HFFc6 (cell line): Measurements from ENCODE around the gene CLPTM1. TPM values are rescaled to one million over a fixed set of nuclear protein-coding genes. Genes with fewer than 3 reads are reported as not detected.

Experiments used
- DNase-seq: peaks from one replicate; pipeline ENCODE4 v3.0.0-alpha.2; 2018
- H3K27ac Mint-ChIP-seq: 2 replicates; pipeline ENCODE4 v1.8.0; 2020; ENCODE audit warnings: mild to moderate bottlenecking, mixed read lengths
- H3K27me3 Mint-ChIP-seq: 2 replicates; pipeline ENCODE4 v1.8.0; 2021; ENCODE audit warnings: mild to moderate bottlenecking, moderate library complexity, mixed read lengths; ENCODE audit not compliant: insufficient read depth
- H3K36me3 Mint-ChIP-seq: 2 replicates; pipeline ENCODE4 v1.8.0; 2021; ENCODE audit warnings: low read depth, mixed read lengths
- H3K4me1 Mint-ChIP-seq: 2 replicates; pipeline ENCODE4 v1.8.0; 2020; ENCODE audit warnings: low read depth, mixed read lengths
- H3K4me3 Mint-ChIP-seq: 2 replicates; pipeline ENCODE4 v1.8.0; 2020; ENCODE audit warnings: mild to moderate bottlenecking, moderate library complexity, mixed read lengths
- H3K9me3 Mint-ChIP-seq: 2 replicates; pipeline ENCODE4 v1.8.0; 2020; ENCODE audit warnings: mild to moderate bottlenecking, mixed read lengths
- total RNA-seq, 6 experiments: library from RNA; stranded (reverse); fragmentation: NEBNext Ultra II Directional; extraction: Animal tissue kit (Norgen Biotek cat#: 25700); gene quantifications; 2 replicates in 1 of 6; 3 replicates in 5 of 6; pipeline ENCODE4 v1.2.3, GENCODE V29; 2021
- TF ChIP-seq, protein P1 (sequence below): fragments of 200-600 bp; sonication (generic); IDR thresholded peaks from 2 replicates; pipeline ENCODE4 v1.5.0; 2021; ENCODE audit warnings: antibody characterized with exemption, mild to moderate bottlenecking

The CLPTM1 gene
- total RNA-seq, 6 experiments from 2014 or later: 160 to 184 (median 172) TPM

DNA sequence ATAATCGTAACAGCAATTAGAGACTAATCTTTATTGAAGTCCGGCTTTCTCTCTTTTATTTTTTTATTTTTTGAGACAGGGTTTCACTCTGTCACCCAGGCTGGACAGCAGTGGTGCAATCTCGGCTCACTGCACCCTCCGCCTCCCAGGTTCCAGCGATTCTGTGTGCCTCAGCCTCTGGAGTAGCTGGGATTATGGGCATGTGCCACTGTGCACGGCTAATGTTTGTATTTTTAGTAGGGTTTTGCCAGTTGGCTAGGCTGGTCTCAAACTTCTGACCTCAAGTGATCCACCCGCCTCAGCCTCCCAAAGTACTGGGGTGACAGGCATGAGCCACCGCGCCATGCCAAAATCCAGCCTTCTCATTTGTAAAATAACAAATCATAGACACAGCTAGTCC lies 5.6 kb upstream of the CLPTM1 start:
- no peak for DNase-seq
- H3K27ac Mint-ChIP-seq: no peak overlapping the region
- H3K36me3 Mint-ChIP-seq: no peaks in the 10 kb centered on the region; the same call in 1 of the 2 replicates
- no peaks in the 10 kb centered on the region for H3K9me3 Mint-ChIP-seq
- H3K4me1 Mint-ChIP-seq: peaks cover 7% of the 10 kb centered on the region; the same call in 1 of the 2 replicates
- peaks cover 1% of the 10 kb centered on the region; the same call in 1 of the 2 replicates for H3K27me3 Mint-ChIP-seq
- H3K4me3 Mint-ChIP-seq: no peak overlapping the region
- TF ChIP-seq, protein P1, sequence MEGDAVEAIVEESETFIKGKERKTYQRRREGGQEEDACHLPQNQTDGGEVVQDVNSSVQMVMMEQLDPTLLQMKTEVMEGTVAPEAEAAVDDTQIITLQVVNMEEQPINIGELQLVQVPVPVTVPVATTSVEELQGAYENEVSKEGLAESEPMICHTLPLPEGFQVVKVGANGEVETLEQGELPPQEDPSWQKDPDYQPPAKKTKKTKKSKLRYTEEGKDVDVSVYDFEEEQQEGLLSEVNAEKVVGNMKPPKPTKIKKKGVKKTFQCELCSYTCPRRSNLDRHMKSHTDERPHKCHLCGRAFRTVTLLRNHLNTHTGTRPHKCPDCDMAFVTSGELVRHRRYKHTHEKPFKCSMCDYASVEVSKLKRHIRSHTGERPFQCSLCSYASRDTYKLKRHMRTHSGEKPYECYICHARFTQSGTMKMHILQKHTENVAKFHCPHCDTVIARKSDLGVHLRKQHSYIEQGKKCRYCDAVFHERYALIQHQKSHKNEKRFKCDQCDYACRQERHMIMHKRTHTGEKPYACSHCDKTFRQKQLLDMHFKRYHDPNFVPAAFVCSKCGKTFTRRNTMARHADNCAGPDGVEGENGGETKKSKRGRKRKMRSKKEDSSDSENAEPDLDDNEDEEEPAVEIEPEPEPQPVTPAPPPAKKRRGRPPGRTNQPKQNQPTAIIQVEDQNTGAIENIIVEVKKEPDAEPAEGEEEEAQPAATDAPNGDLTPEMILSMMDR: no peak

DNA sequence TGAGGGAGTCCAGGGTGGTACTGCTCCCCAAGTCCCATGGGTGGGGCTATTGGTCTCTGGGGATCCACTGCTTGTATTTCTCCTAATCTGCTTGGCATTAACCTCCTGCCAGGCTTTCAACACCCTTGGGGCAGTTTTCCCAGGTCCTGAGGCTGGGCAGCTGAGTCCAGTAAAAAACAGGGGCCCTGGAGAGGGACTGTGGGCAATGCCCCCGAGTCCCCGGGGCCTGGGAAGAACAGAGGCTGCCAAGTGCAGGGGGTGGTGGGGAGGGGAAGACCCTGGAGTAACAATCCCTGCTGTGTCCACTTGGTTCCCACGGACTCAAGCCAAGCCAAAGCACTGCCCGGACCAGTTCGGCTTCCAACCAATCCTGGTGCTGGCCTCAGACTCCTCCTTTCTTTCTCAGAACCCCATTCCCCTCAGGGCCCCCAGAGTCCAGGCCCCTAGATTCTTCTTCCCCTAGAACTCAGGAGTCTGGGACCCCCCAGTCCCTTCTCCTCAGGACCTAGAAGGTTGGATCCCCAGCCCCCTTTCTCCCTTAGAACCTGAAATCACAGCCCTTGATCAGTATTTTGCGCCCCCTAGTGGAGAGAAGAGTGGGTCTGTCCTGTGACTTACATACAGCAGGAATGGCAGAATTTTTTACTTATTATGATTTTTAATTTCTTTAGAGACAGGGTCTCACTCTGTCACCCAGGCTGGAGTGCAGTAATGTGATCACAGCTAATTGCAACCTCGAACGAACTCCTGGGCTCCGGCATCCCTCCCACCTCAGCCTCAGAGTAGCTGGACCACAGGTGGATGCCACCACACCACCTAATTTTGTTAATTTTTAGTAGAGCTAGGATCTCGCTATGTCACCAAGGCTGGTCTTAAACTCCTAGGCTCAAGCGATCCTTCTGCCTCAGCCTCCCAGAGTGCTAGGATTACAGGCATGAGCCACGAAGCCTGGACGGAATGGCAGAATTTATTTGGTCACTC lies 3.7 kb upstream of the CLPTM1 start:
- peak overlapping the region; percentile 74; the same call in 1 of the 2 replicates for H3K27ac Mint-ChIP-seq
- peak overlapping the region; percentile 47; the same call in 1 of the 2 replicates for H3K4me3 Mint-ChIP-seq
- H3K27me3 Mint-ChIP-seq: peaks cover 1% of the 10 kb centered on the region; the same call in 1 of the 2 replicates
- peak; percentile 70 for DNase-seq
- H3K4me1 Mint-ChIP-seq: peaks cover 16% of the 10 kb centered on the region
- H3K9me3 Mint-ChIP-seq: no peaks in the 10 kb centered on the region
- H3K36me3 Mint-ChIP-seq: peaks cover 6% of the 10 kb centered on the region
- TF ChIP-seq, protein P1: peak; percentile 98

DNA sequence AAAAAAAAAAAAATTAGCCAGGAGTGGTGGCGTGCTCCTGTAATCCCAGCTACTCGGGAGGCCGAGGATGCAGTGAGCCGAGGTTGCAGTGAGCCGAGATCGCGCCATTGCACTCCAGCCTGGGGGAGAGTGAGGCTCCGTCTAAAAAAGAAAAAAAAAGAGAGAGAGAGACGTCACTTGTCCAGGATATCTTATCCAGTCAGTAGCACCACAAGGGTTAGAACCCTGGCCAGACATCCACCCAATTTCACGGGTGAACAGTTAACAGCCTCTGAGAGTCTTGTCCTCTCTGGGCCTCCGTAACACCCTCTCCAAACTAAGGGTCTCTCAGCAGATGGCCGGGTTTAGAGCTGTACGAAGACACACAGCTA lies 917 bp upstream of the CLPTM1 start:
- H3K27me3 Mint-ChIP-seq: peaks cover 1% of the 10 kb centered on the region
- peak overlapping the region; percentile 98 for H3K27ac Mint-ChIP-seq
- H3K4me1 Mint-ChIP-seq: peaks cover 32% of the 10 kb centered on the region
- H3K36me3 Mint-ChIP-seq: peaks cover 6% of the 10 kb centered on the region
- H3K9me3 Mint-ChIP-seq: no peaks in the 10 kb centered on the region
- DNase-seq: no peak
- H3K4me3 Mint-ChIP-seq: peak overlapping the region; percentile 96
- TF ChIP-seq, protein P1: no peak

DNA sequence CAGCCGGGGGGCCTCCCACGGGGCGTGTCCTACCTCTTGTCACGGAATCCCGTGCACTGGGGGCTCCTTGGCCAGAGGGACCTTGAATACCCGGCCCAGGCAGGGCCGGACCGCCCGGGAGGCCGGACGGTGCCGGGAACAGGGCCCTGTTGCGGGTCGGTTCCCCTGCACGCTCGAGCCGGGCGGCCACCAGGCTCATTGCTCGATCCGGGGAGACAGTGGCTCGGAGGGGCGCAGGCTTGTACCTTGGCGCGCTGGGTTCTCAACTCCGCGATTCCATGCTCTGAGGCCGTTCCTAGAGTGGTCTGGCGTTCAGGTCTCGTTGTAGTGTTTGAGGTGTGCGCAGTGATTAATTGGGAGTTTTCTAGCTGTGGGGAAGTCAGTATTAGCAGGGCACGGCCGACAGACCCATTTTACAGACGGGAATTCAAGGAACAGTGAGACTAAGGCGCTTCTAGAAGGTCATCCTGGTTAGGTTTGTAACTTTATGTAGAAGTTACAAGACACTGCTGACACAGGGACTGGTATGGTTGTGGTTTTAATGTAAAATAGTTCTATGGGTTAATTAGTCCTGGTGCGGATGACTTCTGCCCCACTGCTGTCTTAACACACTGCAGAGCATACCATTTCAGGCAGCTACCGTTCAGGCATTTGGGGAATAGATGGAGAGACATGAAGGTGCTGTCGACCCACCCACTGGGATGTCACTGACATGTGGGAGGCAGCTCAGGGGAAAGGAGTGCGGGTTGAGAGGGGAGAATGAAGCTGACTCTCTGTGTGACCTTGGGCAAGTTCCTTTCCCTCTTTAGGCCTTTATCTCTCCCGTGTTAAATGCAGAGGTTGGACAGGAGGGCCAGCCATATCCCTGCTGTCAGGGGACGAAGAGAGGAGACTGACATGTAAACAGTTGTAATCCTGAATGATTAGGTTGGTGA lies 592 bp downstream of the CLPTM1 start:
- DNase-seq: no peak
- Mint-ChIP-seq H3K9me3 (no peaks in the 10 kb centered on the region), H3K27me3 (peaks cover 1% of the 10 kb centered on the region), H3K4me1 (peaks cover 32% of the 10 kb centered on the region), H3K4me3 (peak overlapping the region; percentile 96), H3K36me3 (peaks cover 6% of the 10 kb centered on the region), H3K27ac (peak overlapping the region; percentile 78)
- TF ChIP-seq, protein P1: no peak

DNA sequence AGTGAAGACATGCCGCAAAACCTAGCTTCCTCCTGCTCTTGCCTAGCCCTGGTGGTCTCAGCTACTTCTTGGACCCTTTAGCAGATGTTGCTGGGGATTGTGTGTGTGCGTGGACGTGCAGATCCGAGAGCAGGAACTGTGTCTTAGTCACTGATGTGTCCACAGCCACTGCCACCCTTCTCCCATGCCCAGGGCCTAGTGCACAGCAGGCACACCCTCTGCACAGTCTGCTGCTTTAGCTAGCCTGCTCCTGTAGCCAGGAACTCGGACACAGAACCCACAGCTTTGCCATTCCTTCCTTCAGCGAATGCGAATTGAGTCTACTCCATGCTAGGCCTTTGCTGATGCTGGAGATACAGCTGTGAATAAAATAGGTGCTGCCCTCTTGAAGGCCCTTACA lies 2.3 kb downstream of the CLPTM1 start:
- Mint-ChIP-seq H3K27me3 (peaks cover 1% of the 10 kb centered on the region), H3K27ac (peak overlapping the region; percentile 78; the same call in 1 of the 2 replicates), H3K36me3 (peaks cover 10% of the 10 kb centered on the region), H3K4me3 (peak overlapping the region; percentile 96; the same call in 1 of the 2 replicates), H3K9me3 (no peaks in the 10 kb centered on the region), H3K4me1 (peaks cover 32% of the 10 kb centered on the region)
- DNase-seq: no peak
- TF ChIP-seq, protein P1: no peak
